GM21528 (cell line): ENCODE measurements around the gene TAF1.
A peak's percentile ranks its signal among the peaks of the same experiment; 100 is the strongest.
"Not testable (repeated sequence)": the region's sequence is repeated elsewhere in the genome, so short reads cannot be mapped to it uniquely, and the experiment has no call there.

Source experiments
- ATAC-seq: cut with Tn5 transposase; IDR thresholded peaks from one replicate; pipeline ENCODE4 v1.9.1; 2021; ENCODE audit warnings: mild to moderate bottlenecking, moderate library complexity; ENCODE audit not compliant: unreplicated experiment, low FRiP score

Gene TAF1

GRCh38 chrX:71365875-71366673 lies at the start of gene TAF1:
TAF1 (plus strand) TSS chrX:71366357; CDS start chrX:71366375, 18 bp downstream.
- peak; percentile 86 for ATAC-seq

- not testable (repeated sequence) for ATAC-seq
Observed at GRCh38 chrX:71316959-71317358, 49.2 kb upstream of the TAF1 start.

GRCh38 chrX:71320126-71320525 lies 46.0 kb upstream of the TAF1 start:
- no peak for ATAC-seq

- no peak for ATAC-seq
Observed at GRCh38 chrX:71321731-71322130, 44.4 kb upstream of the TAF1 start.

GRCh38 chrX:71324452-71324851 lies 41.7 kb upstream of the TAF1 start:
- not testable (repeated sequence) for ATAC-seq

- no peak for ATAC-seq
Observed at GRCh38 chrX:71326394-71326793, 39.8 kb upstream of the TAF1 start.

- ATAC-seq = not testable (repeated sequence)
Observed at GRCh38 chrX:71349151-71349665, 16.9 kb upstream of the TAF1 start.

- ATAC-seq = not testable (repeated sequence)
Observed at GRCh38 chrX:71349867-71350266, 16.3 kb upstream of the TAF1 start.

GRCh38 chrX:71352439-71352838 lies 13.7 kb upstream of the TAF1 start:
- not testable (repeated sequence) for ATAC-seq

GRCh38 chrX:71364221-71364620 lies 1.9 kb upstream of the TAF1 start:
- ATAC-seq = no peak

- ATAC-seq = peak; percentile 11
Observed at GRCh38 chrX:71365356-71365874, 742 bp upstream of the TAF1 start.

GRCh38 chrX:71366674-71367256 lies 608 bp downstream of the TAF1 start:
- peak; percentile 18 for ATAC-seq

GRCh38 chrX:71367396-71367795 lies 1.2 kb downstream of the TAF1 start:
- ATAC-seq = no peak

GRCh38 chrX:71372388-71372787 lies 6.2 kb downstream of the TAF1 start:
- ATAC-seq = no peak

- no peak for ATAC-seq
Observed at GRCh38 chrX:71378732-71379131, 12.6 kb downstream of the TAF1 start.

GRCh38 chrX:71391725-71392124 lies 25.6 kb downstream of the TAF1 start:
- not testable (repeated sequence) for ATAC-seq

GRCh38 chrX:71393919-71394318 lies 27.8 kb downstream of the TAF1 start:
- ATAC-seq = no peak

GRCh38 chrX:71396576-71396975 lies 30.4 kb downstream of the TAF1 start:
- no peak for ATAC-seq

GRCh38 chrX:71400710-71401109 lies 34.6 kb downstream of the TAF1 start:
- no peak for ATAC-seq

GRCh38 chrX:71416260-71416659 lies 50.1 kb downstream of the TAF1 start:
- not testable (repeated sequence) for ATAC-seq

- no peak for ATAC-seq
Observed at GRCh38 chrX:71420686-71421085, 54.5 kb downstream of the TAF1 start.

GRCh38 chrX:71432733-71433132 lies 66.6 kb downstream of the TAF1 start:
- no peak for ATAC-seq
